IPS-18a (cell line): ENCODE results near the gene PEX5L.

ENCODE experiments used
- H3K27ac ChIP-seq: one replicate; pipeline ENCODE4 v1.5.1; 2013; ENCODE audit warnings: low read length
- H3K27me3 ChIP-seq: one replicate; pipeline ENCODE4 v1.6.1; 2013; ENCODE audit warnings: mild to moderate bottlenecking, low read length; ENCODE audit not compliant: control insufficient read depth, insufficient read depth
- H3K36me3 ChIP-seq: one replicate; pipeline ENCODE4 v1.6.1; 2013; ENCODE audit warnings: low read depth, low read length; ENCODE audit not compliant: control insufficient read depth
- H3K4me1 ChIP-seq: one replicate; pipeline ENCODE4 v1.6.1; 2013; ENCODE audit warnings: low read depth, low read length; ENCODE audit not compliant: control insufficient read depth
- H3K4me3 ChIP-seq: one replicate; pipeline ENCODE4 v1.5.1; 2013; ENCODE audit warnings: low read length
- H3K9ac ChIP-seq: one replicate; pipeline ENCODE4 v1.6.1; 2013; ENCODE audit warnings: mild to moderate bottlenecking, low read length, moderate library complexity
- H3K9me3 ChIP-seq: one replicate; pipeline ENCODE4 v1.6.1; 2013; ENCODE audit warnings: low read depth, low read length; ENCODE audit not compliant: control insufficient read depth

The PEX5L gene

GRCh38 chr3:179861292-179861691 lies 175.4 kb downstream of the PEX5L start:
- Histone ChIP-seq H3K9ac (no peak overlapping the region), H3K27ac (no peak overlapping the region), H3K36me3 (no peaks in the 10 kb centered on the region), H3K4me1 (no peaks in the 10 kb centered on the region), H3K4me3 (no peak overlapping the region), H3K27me3 (no peaks in the 10 kb centered on the region), H3K9me3 (no peaks in the 10 kb centered on the region)

DNA sequence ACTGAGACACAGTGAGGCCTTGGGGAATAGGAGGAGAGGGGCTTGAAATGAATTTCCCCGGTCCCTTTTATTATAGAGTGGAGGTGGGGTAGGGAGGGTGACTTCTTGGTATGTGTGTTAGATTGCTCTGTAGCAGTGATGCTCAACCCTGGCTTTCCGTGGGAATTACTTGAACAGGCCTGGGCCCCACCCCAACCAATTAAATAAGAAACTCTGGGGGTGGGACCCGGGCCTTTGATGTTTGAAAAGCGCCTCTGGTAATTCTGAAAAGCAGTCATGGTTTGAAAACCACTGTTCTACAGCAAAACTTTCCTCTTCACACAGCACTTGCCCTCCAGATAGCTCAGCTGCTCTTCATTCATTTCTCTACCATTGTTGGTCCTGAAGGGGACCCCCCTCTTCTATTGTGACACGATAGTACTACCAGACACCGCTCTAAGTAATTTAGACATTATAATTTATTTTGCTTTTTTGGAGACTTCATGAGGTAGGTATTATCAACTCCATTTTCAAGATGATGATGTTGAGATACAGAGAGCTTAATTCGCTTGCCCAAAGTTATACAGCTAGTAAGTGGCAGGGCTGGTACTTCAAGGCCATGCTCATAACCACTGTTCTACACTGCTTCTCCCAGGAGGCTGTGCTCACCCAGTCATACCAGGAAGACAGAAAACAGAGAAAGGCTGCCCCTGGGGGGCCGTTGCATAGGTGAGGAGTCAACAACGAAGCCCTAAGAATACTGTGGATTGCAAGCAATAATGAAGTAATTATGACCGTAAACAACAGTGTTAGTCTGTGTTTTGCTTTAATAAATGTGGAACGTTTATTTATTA lies 176.2 kb downstream of the PEX5L start:
- Histone ChIP-seq H3K9ac (no peak overlapping the region), H3K4me1 (no peaks in the 10 kb centered on the region), H3K4me3 (no peak overlapping the region), H3K36me3 (no peaks in the 10 kb centered on the region), H3K27ac (no peak overlapping the region), H3K27me3 (no peaks in the 10 kb centered on the region), H3K9me3 (no peaks in the 10 kb centered on the region)

GRCh38 chr3:179853176-179853575 lies 183.6 kb downstream of the PEX5L start:
- Histone ChIP-seq H3K9ac (no peak overlapping the region), H3K27ac (no peak overlapping the region), H3K9me3 (no peaks in the 10 kb centered on the region), H3K4me3 (no peak overlapping the region), H3K4me1 (no peaks in the 10 kb centered on the region), H3K36me3 (no peaks in the 10 kb centered on the region), H3K27me3 (no peaks in the 10 kb centered on the region)

- Histone ChIP-seq H3K27me3 (no peaks in the 10 kb centered on the region), H3K4me3 (no peak overlapping the region), H3K9me3 (no peaks in the 10 kb centered on the region), H3K27ac (no peak overlapping the region), H3K4me1 (no peaks in the 10 kb centered on the region), H3K9ac (no peak overlapping the region), H3K36me3 (no peaks in the 10 kb centered on the region)
Measured at GRCh38 chr3:179852142-179852905, 184.4 kb downstream of the PEX5L start.

GRCh38 chr3:179848711-179849110 lies 188.0 kb downstream of the PEX5L start:
- no peak overlapping the region for H3K27ac ChIP-seq

DNA sequence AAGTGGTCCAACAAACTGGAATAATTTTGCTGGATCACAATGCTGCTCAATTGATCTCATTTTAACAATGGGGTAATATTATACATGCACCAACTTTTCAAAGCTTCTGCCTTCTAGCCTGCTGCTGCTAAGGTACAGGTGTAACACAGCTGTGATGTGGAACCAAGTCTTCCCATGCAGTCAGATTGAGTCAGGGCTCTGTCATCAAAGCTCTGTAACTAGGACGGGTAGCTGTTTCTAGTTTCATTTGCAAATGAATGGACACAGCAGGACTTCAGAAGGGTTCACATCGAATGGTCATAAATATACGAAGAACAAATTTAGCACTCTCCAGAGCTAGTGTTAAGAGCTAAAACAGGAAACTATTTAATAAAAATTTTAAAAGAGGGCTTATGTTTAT lies 194.7 kb downstream of the PEX5L start:
- no peaks in the 10 kb centered on the region for H3K9me3 ChIP-seq
- H3K27ac ChIP-seq = no peak overlapping the region
- H3K4me1 ChIP-seq = no peaks in the 10 kb centered on the region
- H3K36me3 ChIP-seq = no peaks in the 10 kb centered on the region
- no peaks in the 10 kb centered on the region for H3K27me3 ChIP-seq
- no peak overlapping the region for H3K9ac ChIP-seq
- H3K4me3 ChIP-seq = no peak overlapping the region

More at GRCh38 chr3:179848711-179849110, 188.0 kb downstream of the PEX5L start:
- H3K27me3 ChIP-seq = no peaks in the 10 kb centered on the region
- no peak overlapping the region for H3K4me3 ChIP-seq
- no peak overlapping the region for H3K9ac ChIP-seq
- H3K9me3 ChIP-seq = no peaks in the 10 kb centered on the region
- no peaks in the 10 kb centered on the region for H3K36me3 ChIP-seq
- no peaks in the 10 kb centered on the region for H3K4me1 ChIP-seq

- Histone ChIP-seq H3K4me1 (no peaks in the 10 kb centered on the region), H3K27ac (no peak overlapping the region), H3K9ac (no peak overlapping the region), H3K36me3 (no peaks in the 10 kb centered on the region), H3K4me3 (no peak overlapping the region), H3K27me3 (no peaks in the 10 kb centered on the region), H3K9me3 (no peaks in the 10 kb centered on the region)
Measured at GRCh38 chr3:179840985-179841384, 195.8 kb downstream of the PEX5L start.

DNA sequence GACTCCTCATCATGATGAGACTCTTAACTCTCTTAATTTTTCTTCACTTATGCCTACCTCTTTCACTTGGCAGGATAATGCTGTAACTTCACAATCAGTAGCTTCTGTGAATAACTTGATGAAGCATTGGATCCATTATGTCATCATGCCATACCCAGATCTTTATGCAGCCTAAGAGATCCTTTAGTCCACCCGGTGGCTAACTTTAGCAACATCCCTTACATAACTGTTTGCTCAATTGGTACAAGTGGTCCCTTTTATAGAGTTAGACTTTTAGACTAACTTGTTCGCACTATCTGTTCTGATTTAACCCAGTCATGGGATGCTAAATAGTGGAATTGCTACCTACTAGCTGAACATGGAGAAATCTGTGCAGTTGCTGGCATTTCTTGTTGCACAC lies 199.4 kb downstream of the PEX5L start:
- H3K36me3 ChIP-seq = no peaks in the 10 kb centered on the region
- H3K9ac ChIP-seq = no peak overlapping the region
- no peak overlapping the region for H3K27ac ChIP-seq
- no peak overlapping the region for H3K4me3 ChIP-seq
- no peaks in the 10 kb centered on the region for H3K9me3 ChIP-seq
- no peaks in the 10 kb centered on the region for H3K27me3 ChIP-seq
- no peaks in the 10 kb centered on the region for H3K4me1 ChIP-seq

DNA sequence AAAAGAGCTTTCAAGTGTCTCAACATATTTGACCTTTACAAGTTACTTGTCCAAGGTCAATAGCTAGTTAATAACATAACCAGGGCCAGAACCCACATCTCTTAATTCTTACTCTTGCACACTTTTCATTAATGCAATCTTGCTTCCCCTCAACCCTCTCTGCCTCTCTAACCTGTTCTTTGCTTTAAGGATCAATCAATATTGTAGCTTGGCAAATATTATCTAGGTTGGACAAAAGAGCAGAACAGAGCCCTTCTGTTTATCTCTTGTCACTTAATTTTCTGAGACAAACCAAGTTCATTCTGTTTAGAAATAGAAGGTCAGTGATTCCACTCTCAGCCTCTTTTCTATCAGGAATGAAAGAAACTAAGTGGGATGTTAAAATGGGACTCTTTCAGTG lies 203.4 kb downstream of the PEX5L start:
- Histone ChIP-seq H3K9ac (no peak overlapping the region), H3K4me3 (no peak overlapping the region), H3K9me3 (no peaks in the 10 kb centered on the region), H3K27me3 (no peaks in the 10 kb centered on the region), H3K4me1 (peaks cover 4% of the 10 kb centered on the region), H3K36me3 (no peaks in the 10 kb centered on the region), H3K27ac (no peak overlapping the region)

DNA sequence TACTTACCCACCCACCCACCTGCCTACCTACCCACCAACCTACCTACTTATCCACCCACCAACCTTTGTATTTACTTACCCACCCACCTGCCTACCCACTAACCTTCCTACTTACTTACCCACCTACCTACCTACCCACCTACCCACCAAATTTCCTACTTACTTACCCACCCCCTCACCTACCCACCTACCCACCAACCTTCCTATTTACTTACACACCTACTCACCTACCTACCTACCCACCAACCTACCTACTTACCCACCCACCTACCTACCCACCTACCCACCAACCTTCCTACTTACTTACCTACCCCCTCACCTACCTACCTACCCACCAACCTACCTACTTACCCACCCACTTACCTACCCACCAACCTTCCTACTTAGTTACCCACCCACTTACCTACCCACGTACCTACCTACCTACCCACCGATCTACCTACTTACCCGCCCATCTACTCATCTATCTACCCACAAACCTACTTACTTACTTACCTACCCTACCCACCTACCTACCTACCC lies 204.3 kb downstream of the PEX5L start:
- Histone ChIP-seq H3K27me3 (no peaks in the 10 kb centered on the region), H3K4me3 (no peak overlapping the region), H3K9me3 (no peaks in the 10 kb centered on the region), H3K36me3 (no peaks in the 10 kb centered on the region), H3K27ac (no peak overlapping the region), H3K4me1 (peaks cover 4% of the 10 kb centered on the region), H3K9ac (no peak overlapping the region)

GRCh38 chr3:179829401-179829800 lies 207.3 kb downstream of the PEX5L start:
- H3K27me3 ChIP-seq = no peaks in the 10 kb centered on the region
- H3K4me3 ChIP-seq = no peak overlapping the region
- no peaks in the 10 kb centered on the region for H3K36me3 ChIP-seq
- no peak overlapping the region for H3K9ac ChIP-seq
- no peak overlapping the region for H3K27ac ChIP-seq
- H3K9me3 ChIP-seq = no peaks in the 10 kb centered on the region
- H3K4me1 ChIP-seq = peaks cover 24% of the 10 kb centered on the region
